H1 (cell line): ENCODE data around the gene LY9. TPM values are rescaled to one million over a fixed set of nuclear protein-coding genes. Genes with fewer than 3 reads are reported as not detected.
A peak's percentile ranks its signal among the peaks of the same experiment; 100 is the strongest.

Experiments used
- CTCF ChIA-PET: fragments of 300-600 bp; sonication (Branson Sonifier 250); formaldehyde crosslinking; loops from one replicate; lab custom pipeline; 2021; ENCODE audit not compliant: partially characterized antibody; lab: Charles Lee
- POLR2A ChIA-PET: fragments of 300-600 bp; sonication (Branson Sonifier 250); formaldehyde crosslinking; loops from one replicate; lab custom pipeline; 2021; ENCODE audit warnings: inconsistent platforms; ENCODE audit not compliant: partially characterized antibody; lab: Charles Lee
- DNase-seq, 2 experiments: peaks; one replicate each; pipeline versions ENCODE4 v3.0.0 to v3.0.0-alpha.2; 2010 to 2022; ENCODE audit warnings: low spot score in 2 of 2, low read depth in 1 of 2, mixed read lengths in 1 of 2
- FAIRE-seq: peaks from 2 replicates; lab custom pipeline; 2011; peaks lifted over from hg19 to GRCh38; lab: Jason Lieb, UNC
- H2AFZ ChIP-seq: 2 replicates; pipeline ENCODE4 v1.8.1; 2012; ENCODE audit warnings: low read length, inconsistent platforms
- H2AK5ac ChIP-seq: 2 replicates; pipeline ENCODE4 v1.6.1; 2013; ENCODE audit warnings: low read depth, low read length
- H2BK120ac ChIP-seq: replicated peaks from 2 replicates; pipeline ENCODE3; 2013; ENCODE audit warnings: low read depth, low read length, inconsistent platforms
- H2BK12ac ChIP-seq: 2 replicates; pipeline ENCODE4 v1.6.1; 2013; ENCODE audit warnings: low read depth, low read length
- H2BK15ac ChIP-seq: 2 replicates; pipeline ENCODE4 v1.6.1; 2013; ENCODE audit warnings: low read length
- H2BK20ac ChIP-seq: 2 replicates; pipeline ENCODE4 v1.6.1; 2013; ENCODE audit warnings: low read length
- H2BK5ac ChIP-seq: 2 replicates; pipeline ENCODE4 v1.6.1; 2013; ENCODE audit warnings: low read depth, low read length
- H3K14ac ChIP-seq: 2 replicates; pipeline ENCODE4 v1.6.1; 2013; ENCODE audit warnings: inconsistent platforms; ENCODE audit not compliant: insufficient read length
- H3K18ac ChIP-seq: 2 replicates; pipeline ENCODE4 v1.6.1; 2013; ENCODE audit warnings: low read length; ENCODE audit errors: extremely low read depth
- H3K23ac ChIP-seq: 2 replicates; pipeline ENCODE4 v1.6.1; 2013; ENCODE audit warnings: inconsistent platforms; ENCODE audit not compliant: insufficient read length
- H3K23me2 ChIP-seq: 2 replicates; pipeline ENCODE4 v1.6.1; 2013; ENCODE audit warnings: low read depth, low read length
- H3K27ac ChIP-seq: 2 replicates; pipeline ENCODE4 v1.6.1; 2011; ENCODE audit warnings: low read depth, low read length, inconsistent platforms
- H3K27me3 ChIP-seq, 4 experiments: replicated peaks in 1 of 4; 1 replicate in 1 of 4; 2 replicates in 3 of 4; pipeline versions ENCODE4 v1.6.1 to v1.8.1; 2011 to 2013; ENCODE audit warnings: low read length in 3 of 4, mild to moderate bottlenecking in 3 of 4, inconsistent platforms in 2 of 4, mixed read lengths in 2 of 4, moderate library complexity in 1 of 4; ENCODE audit not compliant: control insufficient read depth in 3 of 4, insufficient read depth in 3 of 4; ENCODE audit errors: extremely low read depth in 1 of 4
- H3K36me3 ChIP-seq, 4 experiments: 2 replicates each; pipeline versions ENCODE4 v1.6.1 to v1.8.1; 2011 to 2013; ENCODE audit warnings: mild to moderate bottlenecking in 4 of 4, low read length in 3 of 4, moderate library complexity in 2 of 4, control low read depth in 1 of 4, inconsistent platforms in 1 of 4; ENCODE audit not compliant: insufficient read depth in 4 of 4, control insufficient read depth in 2 of 4
- H3K4ac ChIP-seq: replicated peaks from 2 replicates; pipeline ENCODE3; 2013; ENCODE audit warnings: low read length, low read depth, mixed read lengths, inconsistent platforms; ENCODE audit not compliant: insufficient read length
- H3K4me1 ChIP-seq, 4 experiments: replicated peaks in 1 of 4; 1 replicate in 1 of 4; 2 replicates in 3 of 4; pipeline versions ENCODE4 v1.6.1 to v1.8.1; 2011 to 2013; ENCODE audit warnings: low read length in 3 of 4, inconsistent platforms in 2 of 4, mixed read lengths in 1 of 4; ENCODE audit not compliant: insufficient read depth in 4 of 4, control insufficient read depth in 3 of 4
- H3K4me2 ChIP-seq, 2 experiments: 2 replicates each; pipeline versions ENCODE4 v1.6.1 to v1.8.1; 2011 to 2013; ENCODE audit warnings: low read depth in 2 of 2, low read length in 2 of 2, control low read depth in 1 of 2, inconsistent platforms in 1 of 2, mild to moderate bottlenecking in 1 of 2; ENCODE audit not compliant: insufficient read depth in 1 of 2
- H3K4me3 ChIP-seq, 4 experiments: fragments of 200-600, 300-600 bp in 1 of 4; sonication (generic), shearing (Covaris generic), sonication (Bioruptor Twin) in 1 of 4; 2 replicates each; pipeline versions ENCODE4 v1.5.1 to v1.8.1; 2011 to 2016; ENCODE audit warnings: low read length in 4 of 4, low read depth in 3 of 4, control low read depth in 2 of 4, inconsistent platforms in 2 of 4, mild to moderate bottlenecking in 2 of 4, mixed read lengths in 1 of 4, moderate library complexity in 1 of 4; ENCODE audit not compliant: insufficient read depth in 2 of 4; ENCODE audit errors: extremely low read depth in 1 of 4
- H3K56ac ChIP-seq: replicated peaks from 2 replicates; pipeline ENCODE3; 2013; ENCODE audit warnings: low read depth, mild to moderate bottlenecking, mixed read lengths, low read length, inconsistent platforms; ENCODE audit not compliant: insufficient read length
- H3K79me1 ChIP-seq: 2 replicates; pipeline ENCODE4 v1.6.1; 2013; ENCODE audit warnings: low read depth, low read length, control low read depth
- H3K79me2 ChIP-seq, 2 experiments: 2 replicates each; pipeline versions ENCODE4 v1.6.1 to v1.8.1; 2012 to 2013; ENCODE audit warnings: low read length in 2 of 2, mild to moderate bottlenecking in 2 of 2, inconsistent platforms in 1 of 2; ENCODE audit not compliant: insufficient read depth in 2 of 2, control insufficient read depth in 1 of 2
- H3K9ac ChIP-seq, 4 experiments: replicated peaks in 1 of 4; 1 replicate in 1 of 4; 2 replicates in 3 of 4; pipeline versions ENCODE4 v1.6.1 to v1.8.1; 2011 to 2013; ENCODE audit warnings: low read depth in 3 of 4, low read length in 3 of 4, control low read depth in 2 of 4, mild to moderate bottlenecking in 2 of 4, moderate library complexity in 2 of 4, inconsistent platforms in 1 of 4; ENCODE audit errors: extremely low read depth in 1 of 4
- H3K9me3 ChIP-seq, 2 experiments: 2 replicates each; pipeline versions ENCODE4 v1.6.1 to v1.8.1; 2012 to 2013; ENCODE audit warnings: mild to moderate bottlenecking in 2 of 2, moderate library complexity in 2 of 2, control low read depth in 1 of 2, inconsistent platforms in 1 of 2, low read depth in 1 of 2, low read length in 1 of 2, mixed read lengths in 1 of 2; ENCODE audit not compliant: insufficient read depth in 2 of 2
- H4K20me1 ChIP-seq, 2 experiments: replicated peaks in 1 of 2; 2 replicates each; pipeline versions ENCODE3 to v1.8.1; 2011 to 2013; ENCODE audit warnings: inconsistent platforms in 2 of 2, low read length in 2 of 2, mild to moderate bottlenecking in 1 of 2; ENCODE audit not compliant: insufficient read depth in 2 of 2, control insufficient read depth in 1 of 2
- H4K5ac ChIP-seq: 2 replicates; pipeline ENCODE4 v1.6.1; 2013; ENCODE audit warnings: low read length, low read depth, mixed read lengths, inconsistent platforms; ENCODE audit not compliant: insufficient read length
- H4K8ac ChIP-seq: 2 replicates; pipeline ENCODE4 v1.8.0; 2013; ENCODE audit warnings: mild to moderate bottlenecking, moderate library complexity, low read length, inconsistent platforms; ENCODE audit not compliant: insufficient read depth; ENCODE audit errors: extremely low read depth
- H4K91ac ChIP-seq: replicated peaks from 2 replicates; pipeline ENCODE3; 2013; ENCODE audit warnings: low read length, mixed read lengths, inconsistent platforms; ENCODE audit not compliant: insufficient read length
- KDM1A ChIP-seq: fragments of 200-600, 300-600 bp; sonication (generic); IDR thresholded peaks from 2 replicates; pipeline ENCODE4 v1.7.1; 2016; ENCODE audit warnings: mild to moderate bottlenecking, low read length, borderline replicate concordance
- WGBS, 2 experiments: shearing (Covaris generic) in 1 of 2; methylation state at CpG; one replicate each; pipeline versions ENCODE4 v1.1.6 to v1.1.7; 2013 to 2015; ENCODE audit warnings: low lambda C conversion rate in 2 of 2, mixed read lengths in 2 of 2, inconsistent platforms in 1 of 2, low coverage in 1 of 2, missing lambda C conversion rate in 1 of 2; ENCODE audit not compliant: insufficient replicate concordance in 2 of 2, insufficient coverage in 1 of 2, insufficient read length in 1 of 2; ENCODE audit errors: extremely low coverage in 1 of 2, missing lambda C conversion rate in 1 of 2; 5-methylcytosine and 5-hydroxymethylcytosine counted together
- polyA plus RNA-seq, 7 experiments: library from polyadenylated mRNA; depleted of rRNA in 3 of 7; stranded (reverse) in 5 of 7; unstranded in 2 of 7; fragments of >200 nt in 5 of 7; fragments of 200-250 nt in 2 of 7; gene quantifications; 1 replicate in 5 of 7; 2 replicates in 1 of 7; 4 replicates in 1 of 7; pipeline versions ENCODE4 v1.2.1 to v1.2.3, GENCODE V29; 2011 to 2013; ENCODE audit warnings: missing spikeins in 2 of 7, mixed read lengths in 2 of 7
- total RNA-seq: library from RNA; stranded (reverse); fragmentation: NEBNext Ultra II Directional; extraction: Animal tissue kit (Norgen Biotek cat#: 25700); gene quantifications from 2 replicates; pipeline ENCODE4 v1.2.1, GENCODE V29; 2021

LY9 gene
- total and polyA plus RNA-seq, 2 of the 8 experiments (the other 6 are each of a cell fraction or from before 2014, with no cell fraction given), result not detected

DNA sequence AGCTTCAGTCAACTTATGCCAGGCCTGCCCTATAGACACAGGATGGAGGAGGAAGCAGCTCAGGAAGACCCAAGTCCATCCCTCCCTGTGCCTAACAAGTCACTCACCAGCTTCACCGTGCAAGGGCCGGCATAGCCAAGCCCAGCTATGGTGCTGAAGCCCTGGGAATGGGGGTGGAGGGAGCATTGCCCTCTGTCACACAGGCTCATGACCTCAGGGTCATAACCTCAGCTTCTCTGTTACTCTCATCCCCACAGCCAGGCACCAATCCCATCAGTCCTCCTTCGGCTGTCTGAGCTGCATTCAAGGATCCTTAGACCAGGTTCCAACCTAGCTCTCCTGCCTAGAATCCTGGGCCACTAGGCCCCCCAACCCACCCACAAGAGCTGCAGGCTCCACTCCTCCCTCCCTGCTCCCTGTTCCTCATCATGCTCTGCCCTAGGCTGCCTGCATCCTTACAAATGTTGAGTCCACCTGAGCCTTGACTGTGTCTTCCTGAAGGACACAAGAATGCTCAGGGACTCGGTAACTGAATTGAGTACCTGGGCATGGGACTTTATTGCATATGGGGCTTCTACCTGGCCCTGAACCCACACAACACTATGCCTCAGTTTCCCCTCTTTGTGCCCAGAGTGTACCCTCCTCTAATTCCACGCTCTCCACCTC, 65.0 kb downstream of the LY9 start:
- POLR2A ChIA-PET, result no interaction called here
- Histone ChIP-seq H4K5ac (no peak overlapping the region), H4K20me1 (no peaks in the 10 kb centered on the region), H3K27me3 (no peaks in the 10 kb centered on the region), H2BK120ac (no peak overlapping the region), H2BK20ac (no peak overlapping the region), H3K9ac (peak overlapping the region in 1 of 4 experiments; percentile 4; a peak in 1 of 7 replicates), H3K23me2 (no peaks in the 10 kb centered on the region), H2BK5ac (no peak overlapping the region), H4K91ac (no peak overlapping the region), H3K36me3 (no peaks in the 10 kb centered on the region), H3K79me2 (no peaks in the 10 kb centered on the region), H4K8ac (no peak overlapping the region), H3K79me1 (no peaks in the 10 kb centered on the region), H3K9me3 (no peaks in the 10 kb centered on the region), H3K56ac (no peak overlapping the region), H2AFZ (no peak overlapping the region), H3K4me2 (no peak overlapping the region), H3K18ac (no peak overlapping the region), H2BK12ac (no peak overlapping the region), H2BK15ac (no peak overlapping the region), H2AK5ac (peak overlapping the region; percentile 61; the same call in 1 of the 2 replicates), H3K4me1 (peaks cover 0 to 2% (median 0%) of the 10 kb centered on the region in 4 experiments; a peak in 1 of 7 replicates), H3K27ac (no peak overlapping the region), H3K4me3 (no peak overlapping the region), H3K14ac (no peak overlapping the region), H3K4ac (no peak overlapping the region), H3K23ac (no peak overlapping the region)
- CTCF ChIA-PET, result interaction anchor here (1.2 to 5.5 kb wide), 4 partner anchors 9 to 25 kb away, joined by 3 to 35 read pairs (median 4); partner anchors contain the start of gene ITLN1
- FAIRE-seq (no peak), DNase-seq (no peak)
- 78% methylated on average over 5 of the region's 5 CpGs; no CpG with 5 or more reads in 1 of the 2 experiments for WGBS, 2 experiments
- no peak for TF ChIP-seq KDM1A
